GM12891 (cell line): Measurements from ENCODE around the gene TIFAB.
"Not testable (repeated sequence)": the region's sequence is repeated elsewhere in the genome, so short reads cannot be mapped to it uniquely, and the experiment has no call there.

Experiments
- POLR2A ChIP-seq: IDR thresholded peaks from 2 replicates; pipeline ENCODE4 v1.6.1; 2011; ENCODE audit warnings: low read depth, low read length, control low read depth
- POLR2AphosphoS5 ChIP-seq: IDR thresholded peaks from 2 replicates; pipeline ENCODE4 v1.6.1; 2011; ENCODE audit warnings: low read depth, low read length, control low read depth
- SPI1 ChIP-seq: IDR thresholded peaks from 2 replicates; pipeline ENCODE4 v1.6.1; 2011; ENCODE audit warnings: low read depth, low read length, control low read depth

GRCh38 chr5:135495531-135495930, 43.4 kb upstream of the TIFAB start:
- not testable (repeated sequence) for TF ChIP-seq POLR2AphosphoS5, POLR2A, SPI1
